HG03103 (cell line): ENCODE results near the gene NOTCH3.

Experiments
- ATAC-seq: cut with Tn5 transposase; IDR thresholded peaks from one replicate; pipeline ENCODE4 v1.9.1; 2021; ENCODE audit warnings: low read depth; ENCODE audit not compliant: unreplicated experiment

The NOTCH3 gene

DNA sequence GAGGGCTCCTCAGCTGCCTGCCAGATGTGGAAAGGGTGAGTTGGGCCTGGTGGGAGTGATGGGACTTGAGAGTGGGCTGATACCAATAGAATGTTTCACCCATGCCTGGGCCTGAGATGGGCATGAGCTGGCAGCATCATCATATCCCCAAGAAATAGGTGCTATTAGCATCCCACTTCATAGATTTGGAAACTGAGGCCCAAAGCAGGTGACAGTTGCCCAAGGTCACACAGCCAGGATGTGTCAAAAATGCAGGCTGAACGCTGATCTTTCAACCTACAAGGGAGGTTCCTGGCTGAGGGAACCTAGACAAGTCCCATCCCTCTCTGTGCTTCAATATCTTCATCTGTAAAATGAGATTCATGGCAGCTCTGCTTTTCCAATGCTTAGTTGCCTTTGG, 89.0 kb downstream of the NOTCH3 start:
- no peak for ATAC-seq

DNA sequence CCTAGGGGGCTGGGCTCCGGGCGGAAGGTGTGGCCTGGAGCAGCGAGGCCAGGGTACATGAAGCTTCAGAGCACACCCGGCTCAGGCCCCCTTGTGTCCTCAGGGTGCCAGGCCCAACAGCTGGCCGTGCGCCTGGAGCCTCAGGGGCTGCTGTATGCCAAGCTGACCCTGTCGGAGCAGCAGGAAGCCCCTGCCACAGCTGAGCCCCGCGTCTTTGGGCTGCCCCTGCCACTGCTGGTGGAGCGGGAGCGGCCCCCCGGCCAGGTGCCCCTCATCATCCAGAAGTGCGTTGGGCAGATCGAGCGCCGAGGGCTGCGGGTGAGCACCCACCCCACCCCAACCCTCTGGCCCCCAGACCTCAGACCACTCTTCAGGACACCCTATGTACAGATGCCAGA, 90.4 kb downstream of the NOTCH3 start:
- ATAC-seq = no peak

DNA sequence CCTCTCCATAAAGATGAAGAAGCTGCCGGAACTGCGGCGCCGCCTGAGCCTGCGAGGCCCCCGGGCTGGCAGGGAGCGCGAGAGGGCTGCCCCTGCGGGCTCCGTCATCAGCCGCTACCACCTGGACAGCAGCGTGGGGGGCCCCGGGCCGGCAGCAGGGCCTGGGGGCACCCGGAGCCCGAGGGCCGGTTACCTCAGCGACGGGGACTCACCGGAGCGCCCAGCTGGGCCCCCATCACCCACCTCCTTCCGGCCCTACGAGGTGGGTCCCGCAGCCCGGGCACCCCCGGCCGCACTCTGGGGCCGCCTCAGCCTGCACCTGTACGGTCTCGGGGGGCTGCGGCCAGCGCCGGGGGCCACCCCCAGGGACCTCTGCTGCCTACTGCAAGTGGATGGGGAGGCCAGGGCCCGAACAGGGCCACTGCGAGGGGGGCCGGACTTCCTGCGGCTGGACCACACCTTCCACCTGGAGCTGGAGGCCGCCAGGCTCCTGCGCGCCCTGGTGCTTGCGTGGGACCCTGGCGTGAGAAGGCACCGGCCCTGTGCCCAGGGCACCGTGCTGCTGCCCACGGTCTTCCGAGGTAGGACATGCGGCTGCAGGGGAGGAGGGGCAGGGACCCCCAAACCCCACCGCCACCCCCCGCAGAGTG, 90.9 kb downstream of the NOTCH3 start:
- ATAC-seq = no peak
